Ishikawa (cell line): ENCODE data around the gene ECEL1.

Source experiments
- CEBPB ChIP-seq: IDR thresholded peaks from 2 replicates; pipeline ENCODE4 v1.6.1; 2012
- CREB1 ChIP-seq: IDR thresholded peaks from 2 replicates; pipeline ENCODE4 v1.6.1; 2012; ENCODE audit warnings: low read depth
- EGR1 ChIP-seq: IDR thresholded peaks from 2 replicates; pipeline ENCODE4 v1.6.1; 2012
- EP300 ChIP-seq: IDR thresholded peaks from 2 replicates; pipeline ENCODE4 v1.6.1; 2012; ENCODE audit warnings: borderline replicate concordance
- FOXM1 ChIP-seq: IDR thresholded peaks from 2 replicates; pipeline ENCODE4 v1.6.1; 2012; ENCODE audit warnings: low read depth, borderline replicate concordance
- MAX ChIP-seq: IDR thresholded peaks from 2 replicates; pipeline ENCODE4 v1.6.1; 2012
- NFIC ChIP-seq: IDR thresholded peaks from 2 replicates; pipeline ENCODE4 v1.6.1; 2012
- RAD21 ChIP-seq: IDR thresholded peaks from 2 replicates; pipeline ENCODE4 v1.6.1; 2012; ENCODE audit warnings: low read depth
- REST ChIP-seq: IDR thresholded peaks from 2 replicates; pipeline ENCODE4 v1.6.1; 2012; ENCODE audit warnings: low read depth, mild to moderate bottlenecking
- TAF1 ChIP-seq: IDR thresholded peaks from 2 replicates; pipeline ENCODE4 v1.6.1; 2012; ENCODE audit warnings: low read depth, mild to moderate bottlenecking
- TCF12 ChIP-seq: IDR thresholded peaks from 2 replicates; pipeline ENCODE4 v1.6.1; 2012; ENCODE audit warnings: low read depth
- TEAD4 ChIP-seq: IDR thresholded peaks from 2 replicates; pipeline ENCODE4 v1.6.1; 2012
- USF1 ChIP-seq: IDR thresholded peaks from 2 replicates; pipeline ENCODE4 v1.6.1; 2012
- YY1 ChIP-seq: IDR thresholded peaks from 2 replicates; pipeline ENCODE4 v1.6.1; 2012; ENCODE audit warnings: low read depth
- ZBTB7A ChIP-seq: IDR thresholded peaks from 2 replicates; pipeline ENCODE4 v1.6.1; 2012; ENCODE audit warnings: low read depth

The ECEL1 gene

DNA sequence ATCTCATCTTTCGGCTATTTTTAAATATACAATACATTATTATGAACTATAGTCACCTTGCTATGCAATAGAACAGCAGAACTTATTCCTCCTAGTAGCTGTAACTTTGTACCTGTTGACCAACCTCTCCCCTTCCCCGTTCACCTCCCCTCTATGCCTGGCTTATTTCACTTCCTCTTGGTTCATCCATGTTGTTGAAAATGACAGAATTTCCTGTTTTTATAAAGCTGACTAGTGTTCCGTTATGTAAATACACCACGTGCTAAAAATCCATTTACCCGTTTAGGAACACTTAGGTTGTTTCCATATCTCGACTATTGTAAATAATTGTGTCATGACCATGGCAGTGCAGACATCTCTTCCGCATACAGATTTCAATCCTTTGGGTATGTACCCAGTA lies 21.4 kb downstream of the ECEL1 start:
- TF ChIP-seq RAD21 = no peak
- no peak for TF ChIP-seq TEAD4
- TF ChIP-seq MAX = no peak
- no peak for TF ChIP-seq EGR1
- no peak for TF ChIP-seq CEBPB
- TF ChIP-seq NFIC = no peak
- no peak for TF ChIP-seq TCF12
- no peak for TF ChIP-seq ZBTB7A
- TF ChIP-seq REST = no peak
- no peak for TF ChIP-seq EP300
- no peak for TF ChIP-seq YY1
- TF ChIP-seq CREB1 = no peak

DNA sequence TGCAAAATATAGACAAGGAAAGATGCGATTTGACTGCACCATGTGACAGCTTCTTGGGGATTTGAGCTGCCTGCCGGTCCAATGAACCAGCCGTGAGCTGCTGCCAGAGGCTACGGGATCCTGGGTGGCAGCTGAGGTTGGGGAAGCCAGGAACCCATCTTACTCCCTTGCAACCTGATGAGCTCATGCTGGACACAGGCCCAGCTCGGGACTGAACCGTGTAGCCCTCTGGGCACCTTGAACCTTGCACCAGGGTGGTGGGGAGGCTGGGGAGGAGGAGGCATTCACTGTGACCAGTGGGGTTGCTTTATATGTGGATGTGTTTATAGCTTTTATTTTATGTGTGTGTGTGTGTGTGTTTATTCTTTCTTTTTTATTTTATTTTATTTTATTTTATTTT lies 22.6 kb downstream of the ECEL1 start:
- TF ChIP-seq TCF12 (no peak), EP300 (no peak), FOXM1 (no peak), ZBTB7A (no peak), TEAD4 (no peak), USF1 (no peak), MAX (no peak), EGR1 (no peak), TAF1 (no peak), RAD21 (no peak), YY1 (no peak), CREB1 (no peak), REST (no peak), CEBPB (no peak), NFIC (no peak)

DNA sequence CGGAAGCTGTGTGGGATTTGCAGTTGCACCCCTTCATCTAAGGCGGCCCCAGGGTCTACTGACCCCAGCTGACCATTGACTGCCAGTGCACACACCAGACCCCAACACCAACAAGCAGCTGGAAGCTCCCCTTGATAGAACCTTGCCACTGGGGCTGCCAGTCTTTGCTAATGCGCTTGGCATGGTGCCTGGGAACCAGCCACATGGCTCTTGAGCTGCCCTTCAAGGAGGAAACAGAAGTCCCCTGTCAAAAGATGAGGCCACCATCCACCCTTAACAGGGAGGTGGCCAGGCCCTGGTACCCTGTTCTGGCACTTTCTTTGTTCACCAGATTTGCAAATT lies 23.1 kb downstream of the ECEL1 start:
- no peak for TF ChIP-seq ZBTB7A
- no peak for TF ChIP-seq TAF1
- TF ChIP-seq RAD21 = no peak
- no peak for TF ChIP-seq NFIC

DNA sequence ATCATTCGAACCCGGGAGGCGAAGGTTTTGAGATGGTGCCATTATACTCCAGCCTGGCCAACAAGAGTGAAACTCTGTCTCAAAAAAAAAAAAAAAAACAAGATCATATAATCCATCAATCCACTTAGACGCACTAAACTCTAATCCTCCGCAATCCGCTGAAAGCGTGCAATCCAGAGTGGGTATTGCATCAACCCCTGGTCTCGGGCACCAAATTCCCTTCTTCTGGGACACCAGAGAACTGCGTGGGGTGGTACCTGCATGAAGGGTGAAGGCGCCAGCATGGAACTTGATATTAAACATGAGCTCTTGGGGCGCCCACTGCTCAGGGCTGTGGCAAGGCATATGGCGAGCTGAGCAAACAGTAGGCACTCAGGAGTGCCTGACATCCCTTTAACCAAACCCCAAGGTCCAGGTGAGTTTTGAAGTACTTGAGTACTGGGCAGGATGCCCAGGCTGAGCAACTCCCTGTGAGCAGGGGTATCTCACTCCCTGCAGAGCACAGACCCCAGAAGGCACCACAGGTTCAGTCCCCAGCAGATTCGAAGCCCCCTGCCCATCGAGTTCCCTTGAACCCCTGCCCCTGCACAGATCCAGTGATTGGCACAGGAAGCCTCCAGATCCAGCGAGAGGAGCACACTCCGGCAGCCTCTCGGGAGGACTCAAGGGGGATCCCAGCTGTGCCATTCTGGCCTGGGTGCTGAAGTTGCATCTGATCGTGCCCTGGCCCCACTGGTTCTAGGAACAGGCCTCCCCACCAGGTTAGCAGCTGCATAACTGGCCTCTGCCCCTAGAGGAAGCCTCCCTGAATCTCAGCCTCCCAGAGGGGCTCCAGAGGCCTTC lies 23.7 kb downstream of the ECEL1 start:
- TF ChIP-seq USF1 (no peak), RAD21 (no peak), YY1 (no peak)

GRCh38 chr2:232460171-232460570 lies 27.5 kb downstream of the ECEL1 start:
- no peak for TF ChIP-seq EP300
- TF ChIP-seq CREB1 = no peak
- no peak for TF ChIP-seq EGR1
- no peak for TF ChIP-seq RAD21
- TF ChIP-seq TEAD4 = no peak

DNA sequence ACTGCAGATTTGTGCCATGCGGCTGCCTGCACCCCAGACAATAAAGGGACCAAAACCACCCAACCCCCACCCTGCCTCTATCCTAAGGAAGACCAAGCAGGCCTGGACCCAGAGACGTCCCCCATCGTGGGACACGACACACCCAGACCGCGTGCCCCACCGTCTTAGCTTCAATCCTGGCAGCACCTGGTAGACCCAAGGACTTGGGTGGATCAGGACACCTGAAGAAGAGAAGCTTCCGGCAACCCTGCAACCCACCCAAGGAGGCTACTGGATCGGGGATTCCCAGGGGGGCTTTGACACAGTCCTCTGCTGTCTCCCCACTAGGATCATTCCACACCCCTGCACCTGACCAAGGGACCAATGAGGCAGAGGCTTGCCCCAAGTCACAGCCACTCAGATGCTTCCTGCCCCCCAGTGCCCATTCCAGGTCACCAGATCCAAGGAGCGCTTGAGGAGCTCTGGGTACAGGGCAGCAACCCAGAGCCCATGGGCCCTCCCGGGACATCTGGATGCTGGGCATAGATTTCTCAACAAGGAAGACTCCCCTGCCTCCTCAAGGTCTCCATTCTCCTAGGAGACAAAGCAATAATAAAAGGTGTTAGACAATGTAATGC lies 28.1 kb downstream of the ECEL1 start:
- no peak for TF ChIP-seq EGR1
- TF ChIP-seq NFIC = no peak
- TF ChIP-seq RAD21 = no peak
